Activated CD4-positive, alpha-beta T cell treated with anti-CD3 and anti-CD28 coated beads, Interleukin-2, amount 50 U/mL, for 1 hour (primary cell): ENCODE results near the gene TMEM151B.
"Not testable (repeated sequence)": the region's sequence is repeated elsewhere in the genome, so short reads cannot be mapped to it uniquely, and the experiment has no call there.

Experiments used
- DNase-seq: peaks from one replicate; pipeline ENCODE4 v3.0.0-alpha.2; 2020

TMEM151B gene

DNA sequence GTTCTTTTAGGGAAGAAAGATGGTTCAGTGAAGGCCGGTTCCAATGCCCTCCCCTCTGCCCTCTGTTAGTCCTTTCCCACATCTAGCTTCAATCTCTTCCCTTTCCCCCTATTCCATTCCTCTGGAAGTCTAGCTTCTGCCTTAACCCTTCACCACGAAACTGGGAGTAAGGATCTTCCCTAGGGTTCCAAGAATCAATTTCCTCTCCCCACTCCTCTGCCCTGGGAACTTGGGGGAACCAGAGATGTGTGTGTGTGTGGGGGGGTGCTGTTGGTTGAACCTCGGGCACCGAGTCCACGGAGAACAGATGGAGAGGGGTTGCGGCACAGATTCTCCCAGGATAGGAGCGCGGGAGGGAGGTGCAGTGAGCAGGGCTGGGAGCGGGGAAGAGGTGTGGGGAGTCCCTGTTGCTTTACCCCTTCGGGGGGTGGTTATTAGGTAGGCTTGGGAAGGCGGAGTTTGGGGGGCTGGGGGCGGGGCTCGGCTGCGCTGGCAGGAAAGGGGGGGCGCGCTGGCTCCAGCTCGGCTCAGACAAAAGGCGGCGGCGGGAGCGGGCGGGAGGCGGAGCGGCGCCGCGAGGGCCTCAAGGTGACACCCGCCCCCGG lies at the start of gene TMEM151B:
Gene TMEM151B, plus strand, starts transcription at position 530 of the 605 bp plus-strand sequence. CDS start 293 bp downstream, outside the sequence.
- no peak for DNase-seq

DNA sequence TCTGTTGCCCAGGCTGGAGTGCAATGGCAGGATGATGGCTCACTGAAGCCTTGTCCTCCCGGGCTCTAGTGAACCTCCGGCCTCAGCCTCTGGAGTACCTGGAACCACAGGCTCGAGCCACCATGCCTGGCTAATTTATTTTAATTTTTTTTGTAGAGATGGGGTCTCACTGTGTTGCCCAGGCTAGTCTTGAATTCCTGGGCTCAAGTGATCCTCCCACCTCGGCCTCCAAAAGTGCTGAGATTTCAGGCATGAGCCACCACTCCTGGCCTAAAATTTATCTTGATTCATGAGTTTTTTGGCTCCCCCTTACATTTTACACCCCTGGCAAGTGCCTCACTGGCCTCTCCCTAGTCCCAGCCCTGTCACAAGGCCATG lies 49.3 kb upstream of the TMEM151B start:
- DNase-seq, result no peak

DNA sequence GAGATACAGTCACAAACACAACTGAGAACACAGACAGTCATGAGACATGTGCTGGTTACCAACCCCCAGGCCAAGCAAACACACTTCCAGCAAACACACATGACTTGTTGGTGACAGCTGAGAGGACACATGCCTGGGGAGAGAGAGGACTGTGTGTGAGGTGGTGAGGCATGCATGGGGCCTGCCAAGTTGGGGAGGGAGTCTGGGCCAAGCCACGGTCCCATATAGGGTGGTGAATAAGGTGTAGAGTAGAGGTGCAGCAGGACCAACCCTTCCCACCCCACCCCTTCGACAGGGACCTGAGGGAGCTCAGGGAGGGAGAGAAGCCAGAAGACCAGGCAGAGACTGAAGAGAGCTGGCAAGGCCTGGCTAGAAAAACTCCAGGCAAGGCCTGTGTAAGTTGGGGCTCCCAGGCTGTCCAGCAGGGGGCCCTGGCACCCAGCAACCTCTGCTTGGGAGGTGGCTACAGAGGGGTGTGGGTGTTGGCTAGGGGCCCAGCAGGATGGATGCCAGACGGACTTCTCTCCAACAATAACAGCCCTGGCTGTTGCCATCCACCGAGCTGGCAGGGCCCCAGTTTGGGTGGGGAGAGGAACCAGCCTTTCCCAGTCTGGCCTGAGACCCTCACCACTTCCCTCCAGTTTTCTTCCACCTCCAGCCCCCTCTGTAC lies 48.8 kb upstream of the TMEM151B start:
- peak; percentile 70 for DNase-seq

DNA sequence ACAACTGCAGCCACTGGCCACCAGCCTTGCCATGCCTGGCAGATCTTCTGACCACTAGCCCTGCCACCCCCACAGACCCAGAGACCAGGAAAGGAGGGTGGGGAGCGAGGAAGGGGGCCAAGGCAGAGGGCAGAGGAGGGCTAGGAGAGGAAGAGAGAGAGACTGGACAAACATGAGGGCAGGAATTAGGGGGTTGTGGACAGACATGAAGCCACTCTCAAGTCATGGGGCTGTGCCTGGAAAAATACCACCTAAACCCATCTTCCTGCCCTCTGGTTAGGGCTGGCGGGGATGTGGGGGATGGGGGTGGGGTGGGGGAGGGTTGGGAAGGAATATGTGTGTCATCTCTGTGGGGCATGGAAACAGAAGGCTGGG lies 48.3 kb upstream of the TMEM151B start:
- no peak for DNase-seq

DNA sequence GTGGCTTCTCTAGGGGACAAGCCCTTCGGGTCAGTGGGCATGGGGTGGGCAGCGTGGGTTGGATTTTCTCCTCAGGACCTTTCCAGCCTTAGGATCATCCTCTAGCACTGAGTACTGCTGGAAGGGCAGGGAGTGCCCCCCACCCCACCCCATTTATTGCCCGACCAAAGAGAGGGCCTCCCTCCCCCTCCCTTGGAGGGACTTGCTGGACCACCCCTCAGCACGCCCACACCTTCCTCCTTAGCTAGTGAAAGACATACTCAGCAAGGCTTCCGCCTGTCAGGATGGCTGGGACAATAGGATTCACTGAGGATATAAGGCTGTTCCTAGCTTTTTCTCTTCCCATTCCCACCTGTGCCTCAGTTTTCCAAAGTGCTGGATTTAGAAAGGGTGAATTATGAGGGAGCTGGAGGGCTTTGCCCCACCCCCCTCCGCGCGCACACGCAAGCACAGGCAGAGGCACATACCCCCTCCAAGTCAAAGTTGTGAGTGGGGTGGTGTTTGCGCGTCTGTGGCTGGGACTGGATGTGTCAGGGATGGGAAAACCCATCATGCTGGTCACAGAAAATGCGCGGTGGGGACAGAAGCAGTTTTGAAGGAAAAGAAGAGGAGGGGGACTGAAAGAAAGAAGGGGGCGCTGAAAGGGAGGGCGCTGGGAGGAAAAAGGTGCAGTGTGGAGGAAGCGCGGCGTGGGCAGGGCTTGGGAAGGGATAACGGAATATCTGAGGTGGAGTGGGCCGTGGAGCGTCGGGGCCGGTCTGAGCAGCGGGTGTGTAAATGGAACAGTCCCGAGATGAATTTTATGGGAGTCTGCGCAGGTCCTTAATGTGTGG lies 47.5 kb upstream of the TMEM151B start:
- DNase-seq, result no peak

DNA sequence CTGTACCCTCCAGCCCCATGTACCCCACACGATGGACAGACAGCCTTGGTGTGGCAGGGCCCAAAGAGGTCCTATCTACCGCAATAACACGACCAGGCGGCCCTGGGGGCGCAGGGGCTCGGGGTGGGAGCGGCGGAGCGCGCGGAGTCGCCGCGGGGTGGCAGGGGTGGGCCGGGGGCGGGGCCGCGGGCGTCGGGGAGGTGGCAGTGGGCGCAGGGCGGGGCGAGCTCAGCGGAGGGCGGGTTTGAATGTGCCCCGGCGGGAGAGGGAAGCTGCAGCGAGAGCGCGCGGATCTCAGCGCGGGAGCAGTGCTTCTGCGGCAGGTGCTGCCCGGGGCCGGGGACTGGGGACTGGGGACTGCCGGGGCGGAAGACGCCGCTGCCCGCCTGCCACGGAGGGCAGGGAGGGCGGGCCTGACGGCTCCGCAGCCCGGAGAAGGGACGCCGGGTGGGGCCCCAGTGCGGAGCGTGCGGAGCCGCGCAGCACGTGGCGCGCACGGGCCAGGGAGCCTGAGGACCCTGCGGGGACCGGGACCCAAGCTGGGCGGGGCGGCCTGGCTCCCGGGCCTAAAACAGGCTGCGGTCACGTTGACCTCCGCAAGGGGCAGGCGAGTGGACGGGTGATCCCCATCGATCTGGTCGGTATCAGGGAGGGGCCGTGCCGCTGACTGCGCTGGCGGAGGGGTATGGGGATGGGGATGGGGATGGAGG lies 46.8 kb upstream of the TMEM151B start, which contains the start of gene SLC29A1:
Gene SLC29A1, plus strand, starts transcription at position 277 of the 710 bp plus-strand sequence. CDS start 3,719 bp downstream, outside the sequence.
- peak; percentile 84 for DNase-seq

- DNase-seq, result no peak
Measured at GRCh38 chr6:44224029-44224964, 46.0 kb upstream of the TMEM151B start.

GRCh38 chr6:44224965-44225305 lies 45.3 kb upstream of the TMEM151B start:
- DNase-seq, result no peak

DNA sequence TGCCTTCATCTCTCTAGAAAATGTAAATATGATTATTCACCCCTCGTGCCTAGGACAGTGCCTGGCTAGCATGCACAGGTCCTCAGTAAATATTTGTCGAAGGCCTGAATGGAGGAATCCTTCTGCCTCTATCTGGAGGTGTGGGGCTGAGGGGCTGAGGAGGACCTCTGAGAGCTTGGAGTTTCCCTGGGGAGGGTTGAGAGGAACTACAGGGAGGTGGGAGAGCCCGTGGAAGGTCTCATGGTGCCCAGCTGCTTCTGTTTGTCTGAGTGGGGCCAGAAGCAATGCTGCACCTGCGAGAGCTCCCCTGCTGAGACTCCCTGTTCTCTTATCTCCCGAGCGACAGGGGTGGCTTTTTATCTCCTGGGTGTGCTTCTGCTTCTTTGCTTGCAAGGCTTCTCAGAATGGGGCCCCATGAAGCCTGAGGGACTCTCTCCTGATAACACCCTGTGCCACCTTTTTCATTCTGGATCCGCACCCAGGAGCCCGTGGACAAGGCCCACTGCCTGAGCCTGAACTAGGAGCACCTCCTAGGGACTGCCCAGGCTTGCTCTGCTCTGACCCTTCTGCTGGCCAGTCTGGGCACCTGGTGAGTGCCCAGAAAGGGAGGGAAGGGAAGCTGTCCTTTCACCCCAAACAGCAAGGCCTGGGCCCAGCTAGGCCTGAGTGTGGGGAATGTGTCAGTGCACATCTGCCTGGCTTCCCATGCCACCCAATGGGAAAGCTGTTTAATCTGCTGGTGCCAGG lies 44.5 kb upstream of the TMEM151B start:
- no peak for DNase-seq

- no peak for DNase-seq
Measured at GRCh38 chr6:44226368-44227147, 43.7 kb upstream of the TMEM151B start.

GRCh38 chr6:44227148-44227793 lies 43.0 kb upstream of the TMEM151B start:
- no peak for DNase-seq

DNA sequence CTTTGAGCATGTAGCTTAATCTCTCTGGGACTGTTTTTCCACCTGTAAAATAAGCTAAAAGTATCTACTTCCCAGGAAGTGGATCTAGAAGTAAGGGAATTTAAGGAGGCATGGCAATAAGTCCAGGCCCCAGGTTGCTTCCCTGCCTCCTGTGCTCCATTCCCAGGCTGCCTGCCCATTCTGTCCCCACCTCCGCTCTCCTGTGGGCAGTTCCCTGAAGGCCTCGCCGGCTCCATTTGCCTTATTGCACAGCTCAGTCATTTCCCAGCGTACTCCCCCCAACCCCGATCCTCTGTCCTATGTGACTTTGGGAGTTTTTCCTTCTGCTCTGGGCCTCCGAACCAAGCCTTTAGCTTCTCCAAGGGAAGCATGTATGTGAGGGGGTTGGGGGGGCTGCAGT lies 42.2 kb upstream of the TMEM151B start:
- no peak for DNase-seq

- DNase-seq, result no peak
Measured at GRCh38 chr6:44228433-44228832, 41.8 kb upstream of the TMEM151B start.

DNA sequence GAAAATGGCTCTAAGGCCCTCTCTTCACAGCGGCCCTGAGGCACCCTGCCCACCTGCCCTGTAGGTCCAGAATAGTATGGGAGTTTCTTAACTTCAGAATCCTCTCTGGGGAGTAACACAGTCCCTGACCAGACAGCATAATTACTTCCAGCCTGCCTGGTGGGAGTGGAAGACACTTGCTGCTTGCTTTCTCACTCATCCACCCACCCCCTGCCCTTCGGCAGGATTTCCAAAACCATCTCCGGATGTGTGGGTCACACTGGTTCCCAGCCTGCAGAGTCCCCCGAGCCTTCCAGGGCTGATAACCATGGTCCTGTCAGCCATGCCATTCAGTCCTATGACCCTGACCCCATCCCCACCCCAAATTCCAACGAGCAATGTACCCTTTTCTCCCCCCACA lies 41.4 kb upstream of the TMEM151B start:
- DNase-seq, result no peak

DNA sequence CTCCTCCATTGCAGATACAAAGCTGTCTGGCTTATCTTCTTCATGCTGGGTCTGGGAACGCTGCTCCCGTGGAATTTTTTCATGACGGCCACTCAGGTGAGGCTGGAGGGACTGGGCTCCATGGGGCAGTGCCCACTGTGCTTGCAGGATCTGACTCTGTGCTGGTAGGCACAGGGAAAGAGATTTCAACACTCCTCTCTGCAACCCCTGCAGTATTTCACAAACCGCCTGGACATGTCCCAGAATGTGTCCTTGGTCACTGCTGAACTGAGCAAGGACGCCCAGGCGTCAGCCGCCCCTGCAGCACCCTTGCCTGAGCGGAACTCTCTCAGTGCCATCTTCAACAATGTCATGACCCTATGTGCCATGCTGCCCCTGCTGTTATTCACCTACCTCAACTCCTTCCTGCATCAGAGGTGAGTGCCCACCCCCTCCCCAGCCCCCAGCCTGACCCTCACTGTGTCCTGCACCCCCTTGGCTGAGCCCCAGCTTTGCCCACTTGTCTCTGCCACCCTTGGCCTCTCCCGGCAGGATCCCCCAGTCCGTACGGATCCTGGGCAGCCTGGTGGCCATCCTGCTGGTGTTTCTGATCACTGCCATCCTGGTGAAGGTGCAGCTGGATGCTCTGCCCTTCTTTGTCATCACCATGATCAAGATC lies 40.7 kb upstream of the TMEM151B start:
- DNase-seq, result no peak

- no peak for DNase-seq
Measured at GRCh38 chr6:44230034-44230675, 40.1 kb upstream of the TMEM151B start.

DNA sequence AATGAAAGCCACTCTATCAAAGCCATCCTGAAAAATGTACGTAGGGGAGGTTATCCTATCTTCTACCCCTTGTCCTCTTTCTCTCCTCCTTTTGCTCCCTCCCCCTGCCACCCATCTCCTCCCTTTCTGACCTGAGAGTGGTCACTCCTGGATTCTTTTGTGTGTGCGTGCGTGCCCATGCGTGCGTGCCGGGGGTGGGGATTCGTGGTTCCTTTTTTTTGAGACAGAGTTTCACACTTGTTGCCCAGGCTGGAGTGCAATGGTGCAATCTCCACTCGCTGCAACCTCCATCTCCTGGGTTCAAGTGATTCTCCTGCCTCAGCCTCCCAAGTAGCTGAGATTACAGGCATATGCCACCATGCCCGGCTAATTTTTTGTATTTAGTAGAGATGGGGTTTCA lies 38.8 kb upstream of the TMEM151B start:
- DNase-seq, result not testable (repeated sequence)

DNA sequence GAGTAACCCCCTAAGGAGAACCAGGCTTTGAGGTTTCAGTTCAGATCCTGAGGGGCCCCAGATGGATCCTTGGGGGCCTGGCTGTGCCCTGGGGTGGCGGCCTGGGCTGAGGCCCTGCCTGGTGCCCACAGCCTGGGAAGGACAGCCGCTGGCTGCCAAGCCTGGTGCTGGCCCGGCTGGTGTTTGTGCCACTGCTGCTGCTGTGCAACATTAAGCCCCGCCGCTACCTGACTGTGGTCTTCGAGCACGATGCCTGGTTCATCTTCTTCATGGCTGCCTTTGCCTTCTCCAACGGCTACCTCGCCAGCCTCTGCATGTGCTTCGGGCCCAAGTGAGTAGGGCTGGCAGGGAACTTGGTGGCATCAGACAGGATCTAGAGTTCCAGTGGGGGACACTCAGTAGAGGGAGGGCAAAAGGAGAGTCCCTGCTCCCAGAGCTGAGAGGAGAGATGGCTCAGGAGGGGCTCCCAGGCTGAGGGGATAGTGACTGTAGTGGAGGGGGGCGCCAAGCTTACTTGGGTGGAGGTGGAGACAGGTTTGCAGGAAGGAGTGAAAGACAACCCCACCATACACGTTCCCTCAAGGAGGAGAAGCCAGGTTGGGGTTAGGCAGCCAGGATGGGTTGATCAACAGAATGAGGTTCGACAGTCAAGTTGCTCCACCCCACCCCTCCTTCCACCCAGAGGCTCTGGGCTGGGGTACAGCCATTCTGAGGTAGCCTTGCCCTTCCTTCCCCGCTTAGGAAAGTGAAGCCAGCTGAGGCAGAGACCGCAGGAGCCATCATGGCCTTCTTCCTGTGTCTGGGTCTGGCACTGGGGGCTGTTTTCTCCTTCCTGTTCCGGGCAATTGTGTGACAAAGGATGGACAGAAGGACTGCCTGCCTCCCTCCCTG lies 37.3 kb upstream of the TMEM151B start:
- no peak for DNase-seq
